ENCODE measurements around the gene SHPK.

Gene SHPK

DNA sequence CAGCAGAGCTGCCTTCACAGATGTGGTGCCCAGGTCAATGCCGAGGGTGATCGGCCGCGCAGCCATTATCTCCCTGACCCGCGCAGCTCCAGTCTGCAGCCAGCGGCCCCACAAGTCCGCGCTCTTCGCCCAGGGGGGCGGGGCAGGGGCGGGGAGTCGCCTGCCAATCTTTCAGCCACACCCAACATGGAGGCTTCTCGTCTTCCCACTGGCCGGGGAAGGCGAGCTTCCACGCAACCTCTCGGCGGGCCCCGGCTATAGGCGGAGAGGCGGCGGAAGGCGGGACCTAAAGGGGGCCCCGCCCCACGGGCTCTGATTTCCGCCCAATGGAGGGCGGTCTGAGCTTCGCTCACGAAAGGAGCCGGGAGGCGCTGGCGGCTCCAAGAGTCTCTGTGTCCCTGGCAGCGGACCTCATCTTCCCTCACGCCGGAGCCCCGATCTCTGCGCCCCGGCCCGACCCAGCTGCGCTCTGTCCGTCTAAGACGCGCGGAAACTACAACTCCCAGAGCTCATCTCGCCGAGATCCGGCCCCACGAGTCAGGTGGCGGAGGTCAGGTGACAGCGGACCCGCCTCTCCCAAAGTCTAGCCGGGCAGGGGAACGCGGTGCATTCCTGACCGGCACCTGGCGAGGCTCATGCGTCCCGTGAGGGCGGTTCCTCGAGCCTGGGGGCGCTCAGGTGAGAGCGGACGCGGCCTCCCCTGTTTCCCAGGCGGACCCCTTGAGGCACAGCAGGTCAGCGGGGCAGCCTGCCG, at the start of gene SHPK, which contains the start of gene CTNS:
Gene SHPK, minus strand, starts transcription at position 97 of the 754 bp plus-strand sequence. Its CDS starts 31 bp downstream, at position 66.
Gene CTNS, plus strand, starts transcription at position 607 of the 754 bp plus-strand sequence. CDS start 3,447 bp downstream, outside the sequence.
- in situ Hi-C loops (cut with HindIII; ENCODE audit: low pct_ligation_motif_present, low pct_unique_long_range_greater_than_20kb, low sequenced_read_pairs), result no loop called here
- peak; percentile 98 for DNase-seq

GRCh38 chr17:3685174-3685573, 49.1 kb upstream of the SHPK start:
- no peak for DNase-seq
- in situ Hi-C loops (cut with HindIII; ENCODE audit: low pct_ligation_motif_present, low pct_unique_long_range_greater_than_20kb, low sequenced_read_pairs), result no loop called here

GRCh38 chr17:3683054-3683511, 47.0 kb upstream of the SHPK start:
- in situ Hi-C loops (cut with HindIII; ENCODE audit: low pct_ligation_motif_present, low pct_unique_long_range_greater_than_20kb, low sequenced_read_pairs), result no loop called here
- DNase-seq, result peak; percentile 49

DNA sequence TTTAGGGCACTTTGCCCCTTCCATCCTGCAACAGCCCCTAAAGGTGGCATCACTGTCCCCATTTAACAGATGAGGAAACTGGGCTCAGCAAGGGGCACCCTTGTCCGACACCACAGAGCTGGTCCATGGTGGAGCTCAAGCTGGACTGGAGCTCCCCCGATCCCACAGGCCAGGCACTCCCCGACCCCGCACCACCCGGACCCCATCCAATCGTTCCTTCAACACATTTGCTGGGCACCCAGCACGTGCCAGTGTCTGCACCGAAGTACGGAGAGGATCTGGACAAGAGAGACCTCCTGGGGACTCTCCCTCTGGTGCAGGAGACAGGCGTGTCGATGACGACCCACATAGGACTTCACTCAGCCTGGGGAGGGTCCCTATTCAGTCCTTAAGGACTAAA, 46.0 kb upstream of the SHPK start:
- DNase-seq, result no peak
- in situ Hi-C loops (cut with HindIII; ENCODE audit: low pct_ligation_motif_present, low pct_unique_long_range_greater_than_20kb, low sequenced_read_pairs), result no loop called here

GRCh38 chr17:3681565-3681964, 45.5 kb upstream of the SHPK start:
- in situ Hi-C loops (cut with HindIII; ENCODE audit: low pct_ligation_motif_present, low pct_unique_long_range_greater_than_20kb, low sequenced_read_pairs), result no loop called here
- DNase-seq, result no peak

- in situ Hi-C loops (cut with HindIII; ENCODE audit: low pct_ligation_motif_present, low pct_unique_long_range_greater_than_20kb, low sequenced_read_pairs), result no loop called here
- no peak for DNase-seq
These were observed 45.0 kb upstream of the SHPK start for GRCh38 chr17:3681057-3681456.

- in situ Hi-C loops (cut with HindIII; ENCODE audit: low pct_ligation_motif_present, low pct_unique_long_range_greater_than_20kb, low sequenced_read_pairs), result no loop called here
- no peak for DNase-seq
These were observed 43.6 kb upstream of the SHPK start for GRCh38 chr17:3679531-3680126.

- in situ Hi-C loops (cut with HindIII; ENCODE audit: low pct_ligation_motif_present, low pct_unique_long_range_greater_than_20kb, low sequenced_read_pairs), result no loop called here
- no peak for DNase-seq
These were observed 42.9 kb upstream of the SHPK start for GRCh38 chr17:3678821-3679530.

GRCh38 chr17:3678095-3678820, 42.2 kb upstream of the SHPK start:
- in situ Hi-C loops (cut with HindIII; ENCODE audit: low pct_ligation_motif_present, low pct_unique_long_range_greater_than_20kb, low sequenced_read_pairs), result no loop called here
- DNase-seq, result no peak

DNA sequence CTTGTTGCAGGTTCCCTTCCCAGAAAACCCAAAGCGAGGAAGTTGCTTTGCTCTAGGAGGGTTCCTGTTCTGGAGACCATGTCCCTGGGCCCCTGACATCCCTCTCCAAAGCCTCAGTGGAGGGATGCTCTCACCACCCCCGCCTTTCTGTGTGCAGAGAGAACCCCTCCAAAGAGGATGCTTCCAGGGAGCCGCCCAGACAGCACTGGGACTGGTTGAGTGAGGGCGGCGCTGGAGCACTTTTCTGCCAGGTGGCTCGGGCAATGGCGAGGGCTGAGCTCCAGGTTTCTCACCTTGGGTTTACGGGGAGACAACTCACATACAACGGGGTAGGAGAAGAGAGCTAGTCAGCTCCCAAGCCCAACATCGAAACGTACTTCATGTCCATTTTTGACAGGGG, 39.8 kb upstream of the SHPK start:
- in situ Hi-C loops (cut with HindIII; ENCODE audit: low pct_ligation_motif_present, low pct_unique_long_range_greater_than_20kb, low sequenced_read_pairs), result no loop called here
- no peak for DNase-seq

- DNase-seq, result no peak
- in situ Hi-C loops (cut with HindIII; ENCODE audit: low pct_ligation_motif_present, low pct_unique_long_range_greater_than_20kb, low sequenced_read_pairs), result no loop called here
These were observed 36.5 kb upstream of the SHPK start for GRCh38 chr17:3672571-3672970.

- peak; percentile 14 for DNase-seq
- in situ Hi-C loops (cut with HindIII; ENCODE audit: low pct_ligation_motif_present, low pct_unique_long_range_greater_than_20kb, low sequenced_read_pairs), result no loop called here
These were observed 33.5 kb upstream of the SHPK start for GRCh38 chr17:3669548-3669947.

DNA sequence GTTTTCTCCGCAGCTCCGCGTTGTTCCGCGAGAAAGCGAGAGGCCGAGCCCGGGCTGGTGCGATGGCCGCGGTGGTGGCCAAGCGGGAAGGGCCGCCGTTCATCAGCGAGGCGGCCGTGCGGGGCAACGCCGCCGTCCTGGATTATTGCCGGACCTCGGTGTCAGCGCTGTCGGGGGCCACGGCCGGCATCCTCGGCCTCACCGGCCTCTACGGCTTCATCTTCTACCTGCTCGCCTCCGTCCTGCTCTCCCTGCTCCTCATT, 33.0 kb upstream of the SHPK start:
- no peak for DNase-seq
- in situ Hi-C loops (cut with HindIII; ENCODE audit: low pct_ligation_motif_present, low pct_unique_long_range_greater_than_20kb, low sequenced_read_pairs), result no loop called here

DNA sequence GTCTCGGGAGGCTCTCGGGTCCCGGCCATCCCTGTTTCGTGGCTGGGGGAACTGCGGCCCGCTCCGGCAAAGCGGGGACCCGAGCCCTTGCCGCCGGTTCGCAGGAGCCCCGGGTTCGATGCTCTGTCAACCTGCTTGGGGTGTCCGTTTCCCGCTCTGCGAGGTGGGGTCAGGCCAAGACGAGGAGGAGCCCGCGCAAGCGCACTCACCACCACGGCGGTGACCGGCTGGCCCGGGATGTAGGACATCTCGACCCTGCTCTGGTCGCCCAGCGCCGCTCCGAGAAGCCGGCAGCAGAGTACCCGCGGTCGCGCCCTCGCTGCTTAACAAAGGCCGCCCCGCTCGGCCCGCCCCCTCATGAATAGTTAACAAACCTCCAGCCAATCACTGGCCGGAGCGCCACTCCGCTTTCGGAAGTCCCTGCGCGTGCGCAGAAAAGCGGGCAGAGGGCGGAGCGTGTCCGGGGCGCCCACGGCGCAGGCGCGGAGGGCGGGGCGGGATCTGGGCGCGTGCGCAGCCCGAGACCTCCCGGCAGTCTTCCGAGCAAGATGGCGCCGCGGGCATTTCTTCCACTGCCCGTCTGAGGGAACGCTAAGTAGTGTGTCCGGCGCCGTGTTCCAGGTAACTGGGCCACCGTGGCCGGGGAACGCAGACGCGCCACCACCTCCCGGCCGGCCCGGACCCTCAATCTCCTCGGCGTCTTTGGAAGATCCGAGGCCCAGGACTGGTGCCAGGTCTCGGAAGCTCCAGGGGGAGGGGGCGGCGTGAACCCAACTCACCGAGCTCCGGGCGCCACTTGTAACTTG, 32.4 kb upstream of the SHPK start, which contains the start of the genes EMC6 and TAX1BP3:
Gene EMC6, plus strand, starts transcription at position 534 of the 806 bp plus-strand sequence. CDS start 335 bp downstream, outside the sequence.
Gene TAX1BP3, minus strand, starts transcription at position 300 of the 806 bp plus-strand sequence. Its CDS starts 52 bp downstream, at position 248.
- in situ Hi-C loops (cut with HindIII; ENCODE audit: low pct_ligation_motif_present, low pct_unique_long_range_greater_than_20kb, low sequenced_read_pairs), result no loop called here
- DNase-seq, result peak; percentile 98

- peak; percentile 94 for DNase-seq
- in situ Hi-C loops (cut with HindIII; ENCODE audit: low pct_ligation_motif_present, low pct_unique_long_range_greater_than_20kb, low sequenced_read_pairs), result no loop called here
These were observed 31.6 kb upstream of the SHPK start for GRCh38 chr17:3667366-3668278.

DNA sequence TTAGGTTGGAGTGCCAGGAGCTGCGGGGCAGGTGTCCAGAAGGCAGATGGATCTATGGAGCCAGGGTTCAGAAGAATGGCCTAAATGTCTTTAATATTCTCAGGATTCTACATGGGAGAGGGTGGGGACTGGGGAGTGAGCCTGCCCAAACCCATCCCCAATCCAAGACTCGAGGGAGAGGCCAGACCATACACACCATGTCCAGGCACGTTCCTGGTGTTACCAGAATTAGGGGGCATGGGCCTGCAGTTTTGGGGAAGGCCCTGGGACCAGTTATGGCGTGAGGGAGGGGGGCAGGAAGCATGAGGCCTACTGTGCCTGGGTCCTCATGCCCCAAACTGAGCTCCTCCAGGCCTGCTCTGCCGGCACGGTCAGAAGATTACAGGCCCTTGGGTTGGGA, 30.5 kb upstream of the SHPK start:
- no peak for DNase-seq
- in situ Hi-C loops (cut with HindIII; ENCODE audit: low pct_ligation_motif_present, low pct_unique_long_range_greater_than_20kb, low sequenced_read_pairs), result no loop called here

- in situ Hi-C loops (cut with HindIII; ENCODE audit: low pct_ligation_motif_present, low pct_unique_long_range_greater_than_20kb, low sequenced_read_pairs), result no loop called here
- no peak for DNase-seq
These were observed 29.8 kb upstream of the SHPK start for GRCh38 chr17:3665834-3666233.
